Caco-2 (cell line): ENCODE measurements around the gene TRAM2. TPM values are rescaled to one million over a fixed set of nuclear protein-coding genes. Genes with fewer than 3 reads are reported as not detected.
"Not testable (repeated sequence)": the region's sequence is repeated elsewhere in the genome, so short reads cannot be mapped to it uniquely, and the experiment has no call there.

Experiments
- BruUV-seq: library from RNA; stranded (reverse); fragments of 400-500 nt; replicated peaks from 2 replicates; lab custom pipeline; 2021; lab: Mats Ljungman, UMichigan
- CTCF ChIA-PET: fragments of 300-600 bp; sonication (Branson Sonifier 250); formaldehyde crosslinking; loops from one replicate; lab custom pipeline; 2022; ENCODE audit warnings: antibody characterized with exemption; lab: Charles Lee
- POLR2A ChIA-PET: fragments of 300-600 bp; sonication (Branson Sonifier 250); formaldehyde crosslinking; loops from one replicate; lab custom pipeline; 2022; ENCODE audit warnings: antibody characterized with exemption; lab: Charles Lee
- DNase-seq, 2 experiments: peaks; one replicate each; pipeline versions ENCODE4 v3.0.0 to v3.0.0-alpha.2; 2020 to 2022
- H3K27me3 ChIP-seq: replicated peaks from 2 replicates; pipeline ENCODE4 v1.6.0; 2011; ENCODE audit warnings: low read length; ENCODE audit not compliant: control insufficient read depth, insufficient read depth
- H3K36me3 ChIP-seq: 2 replicates; pipeline ENCODE4 v1.5.1; 2011; ENCODE audit warnings: low read length; ENCODE audit not compliant: control insufficient read depth, insufficient read depth
- H3K4me1 ChIP-seq: fragments of 250-450 bp; sonication (Bioruptor Pico); 2 replicates; pipeline ENCODE4 v1.5.1; 2020; ENCODE audit warnings: mild to moderate bottlenecking
- H3K4me3 ChIP-seq: 2 replicates; pipeline ENCODE4 v1.5.1; 2011; ENCODE audit warnings: low read depth, mild to moderate bottlenecking, control low read depth, low read length
- H3K9me3 ChIP-seq: fragments of 250-450 bp; sonication (Bioruptor Pico); 2 replicates; pipeline ENCODE4 v1.5.1; 2020; ENCODE audit warnings: mild to moderate bottlenecking, moderate library complexity
- H3K27ac Mint-ChIP-seq: one replicate; pipeline ENCODE4 v1.8.0; 2022; ENCODE audit warnings: mixed read lengths; ENCODE audit not compliant: unreplicated experiment
- H3K27me3 Mint-ChIP-seq: one replicate; pipeline ENCODE4 v1.8.0; 2022; ENCODE audit warnings: mixed read lengths; ENCODE audit not compliant: insufficient read depth, unreplicated experiment
- H3K36me3 Mint-ChIP-seq: one replicate; pipeline ENCODE4 v1.8.0; 2022; ENCODE audit warnings: mild to moderate bottlenecking, mixed read lengths; ENCODE audit not compliant: insufficient read depth, unreplicated experiment
- H3K4me1 Mint-ChIP-seq: one replicate; pipeline ENCODE4 v1.8.0; 2022; ENCODE audit warnings: low read depth, mixed read lengths; ENCODE audit not compliant: unreplicated experiment
- H3K4me3 Mint-ChIP-seq: one replicate; pipeline ENCODE4 v1.8.0; 2022; ENCODE audit warnings: mild to moderate bottlenecking, moderate library complexity, mixed read lengths; ENCODE audit not compliant: unreplicated experiment
- H3K9me3 Mint-ChIP-seq: one replicate; pipeline ENCODE4 v1.8.0; 2022; ENCODE audit warnings: mixed read lengths; ENCODE audit not compliant: unreplicated experiment
- CTCF ChIP-seq, 2 experiments: fragments of 200-600 bp in 1 of 2; IDR thresholded peaks; 1 replicate in 1 of 2; 2 replicates in 1 of 2; pipeline versions ENCODE4 v1.5.1 to v1.8.0; 2011 to 2022; ENCODE audit warnings: antibody characterized with exemption in 1 of 2, control low read depth in 1 of 2, inconsistent platforms in 1 of 2, low read depth in 1 of 2, low read length in 1 of 2, mild to moderate bottlenecking in 1 of 2, moderate library complexity in 1 of 2; ENCODE audit not compliant: insufficient read depth in 1 of 2, severe bottlenecking in 1 of 2, unreplicated experiment in 1 of 2
- intact Hi-C: fragments of 100-400 bp; cut with micrococcal nuclease; formaldehyde crosslinking; loops from one replicate; pipeline ENCODE4 v1.10.0; 2022; ENCODE audit not compliant: unreplicated experiment
- total RNA-seq: library from RNA; stranded (reverse); gene quantifications from 2 replicates; pipeline ENCODE4 v1.2.3, GENCODE V29; 2022

Gene TRAM2
- total RNA-seq, 1 experiment from 2014 or later = 71.6 TPM

GRCh38 chr6:52475307-52475706 lies 101.6 kb downstream of the TRAM2 start:
- H3K36me3 ChIP-seq = no peaks in the 10 kb centered on the region
- no peaks in the 10 kb centered on the region for H3K27me3 Mint-ChIP-seq
- H3K9me3 ChIP-seq = no peaks in the 10 kb centered on the region
- H3K4me3 ChIP-seq = no peak overlapping the region
- H3K4me3 Mint-ChIP-seq = no peak overlapping the region
- CTCF ChIA-PET = no interaction called here
- no peaks in the 10 kb centered on the region for H3K4me1 ChIP-seq
- no peaks in the 10 kb centered on the region for H3K27me3 ChIP-seq
- H3K27ac Mint-ChIP-seq = no peak overlapping the region
- TF ChIP-seq CTCF (IDR thresholded peaks at IDR 0.05; ENCODE audit: insufficient read depth in 1 of 2, low read depth in 1 of 2, low read length in 1 of 2, severe bottlenecking in 1 of 2, unreplicated experiment in 1 of 2) = no peak
- POLR2A ChIA-PET = no interaction called here
- H3K36me3 Mint-ChIP-seq = no peaks in the 10 kb centered on the region
- H3K9me3 Mint-ChIP-seq = no peaks in the 10 kb centered on the region
- DNase-seq = no peak
- no TSS peak for BruUV-seq
- H3K4me1 Mint-ChIP-seq = no peaks in the 10 kb centered on the region
- intact Hi-C loops = no loop called here

- H3K9me3 ChIP-seq = no peaks in the 10 kb centered on the region
- Mint-ChIP-seq H3K9me3 (no peaks in the 10 kb centered on the region), H3K27me3 (no peaks in the 10 kb centered on the region), H3K27ac (no peak overlapping the region), H3K4me3 (no peak overlapping the region), H3K4me1 (no peaks in the 10 kb centered on the region), H3K36me3 (no peaks in the 10 kb centered on the region)
- no peak overlapping the region for H3K4me3 ChIP-seq
- no peaks in the 10 kb centered on the region for H3K36me3 ChIP-seq
- CTCF ChIA-PET = no interaction called here
- POLR2A ChIA-PET = no interaction called here
- no peaks in the 10 kb centered on the region for H3K27me3 ChIP-seq
- H3K4me1 ChIP-seq = no peaks in the 10 kb centered on the region
- intact Hi-C loops = no loop called here
- TF ChIP-seq CTCF (IDR thresholded peaks at IDR 0.05; ENCODE audit: insufficient read depth in 1 of 2, low read depth in 1 of 2, low read length in 1 of 2, severe bottlenecking in 1 of 2, unreplicated experiment in 1 of 2) = no peak
- no TSS peak for BruUV-seq
- DNase-seq = no peak
These were observed 102.7 kb downstream of the TRAM2 start for GRCh38 chr6:52474173-52474572.

GRCh38 chr6:52461194-52461593 lies 115.7 kb downstream of the TRAM2 start:
- intact Hi-C loops, H3K36me3 Mint-ChIP-seq, H3K27me3 Mint-ChIP-seq, H3K9me3 ChIP-seq, POLR2A ChIA-PET, H3K9me3 Mint-ChIP-seq, H3K4me3 Mint-ChIP-seq, BruUV-seq, DNase-seq, CTCF ChIA-PET, H3K4me1 Mint-ChIP-seq, H3K27ac Mint-ChIP-seq, H3K36me3 ChIP-seq, H3K4me1 ChIP-seq, H3K4me3 ChIP-seq, H3K27me3 ChIP-seq: not testable (repeated sequence)

GRCh38 chr6:52457096-52457495 lies 119.8 kb downstream of the TRAM2 start:
- POLR2A ChIA-PET = no interaction called here
- Mint-ChIP-seq H3K4me3 (no peak overlapping the region), H3K4me1 (no peaks in the 10 kb centered on the region), H3K36me3 (no peaks in the 10 kb centered on the region), H3K27ac (no peak overlapping the region), H3K27me3 (no peaks in the 10 kb centered on the region), H3K9me3 (no peaks in the 10 kb centered on the region)
- Histone ChIP-seq H3K4me3 (no peak overlapping the region), H3K9me3 (no peaks in the 10 kb centered on the region; the same call in 1 of the 2 replicates), H3K4me1 (no peaks in the 10 kb centered on the region), H3K27me3 (no peaks in the 10 kb centered on the region), H3K36me3 (no peaks in the 10 kb centered on the region)
- intact Hi-C loops = no loop called here
- no TSS peak for BruUV-seq
- no peak for DNase-seq
- TF ChIP-seq CTCF (IDR thresholded peaks at IDR 0.05; ENCODE audit: insufficient read depth in 1 of 2, low read depth in 1 of 2, low read length in 1 of 2, severe bottlenecking in 1 of 2, unreplicated experiment in 1 of 2) = no peak
- CTCF ChIA-PET = interaction anchor here (0.7 kb wide), 1 partner anchor 32 kb away, joined by 3 read pairs; no protein-coding TSS in a partner anchor
